ENCODE data around the gene BTBD2.
A peak's percentile ranks its signal among the peaks of the same experiment; 100 is the strongest.

Gene BTBD2

GRCh38 chr19:2050991-2051772, 35.7 kb upstream of the BTBD2 start, which contains the start of gene MKNK2:
Gene MKNK2 (minus strand): TSS chr19:2051244. CDS start chr19:2050851, 393 bp downstream.
- peak; percentile 92 for DNase-seq (ENCODE audit: low read depth)

DNA sequence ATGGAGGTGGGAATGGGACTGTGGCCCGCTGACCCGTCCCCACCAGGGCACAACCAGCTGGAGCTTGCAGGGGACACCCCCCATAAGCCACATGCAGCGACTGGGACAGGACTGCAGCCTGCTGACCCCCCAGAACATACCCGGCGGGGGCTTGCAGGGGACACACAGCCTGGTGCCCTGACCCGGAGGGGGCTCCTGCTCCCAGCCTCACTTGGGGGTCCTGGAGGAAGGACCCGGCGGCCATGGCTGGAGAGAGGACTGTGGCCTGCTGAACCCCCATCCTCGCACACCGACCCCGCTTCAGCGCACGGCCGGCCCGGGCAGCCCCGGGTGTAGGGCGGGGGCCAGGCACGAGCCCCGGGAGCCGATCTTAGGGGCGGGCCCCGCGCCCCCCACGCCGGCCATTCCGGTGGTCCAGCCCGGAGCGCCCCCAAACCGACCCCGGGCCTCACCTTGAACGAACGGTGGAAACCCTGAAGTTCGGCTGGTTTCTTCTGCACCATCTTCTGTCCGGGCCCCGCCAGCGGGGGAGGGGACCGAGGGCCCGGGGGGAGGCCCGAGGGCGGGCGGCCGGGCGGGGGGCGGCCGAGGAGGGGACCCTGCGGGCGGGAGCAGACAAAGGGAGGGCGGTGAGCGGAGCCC, 35.0 kb upstream of the BTBD2 start:
- DNase-seq (ENCODE audit: low read depth), result no peak

DNA sequence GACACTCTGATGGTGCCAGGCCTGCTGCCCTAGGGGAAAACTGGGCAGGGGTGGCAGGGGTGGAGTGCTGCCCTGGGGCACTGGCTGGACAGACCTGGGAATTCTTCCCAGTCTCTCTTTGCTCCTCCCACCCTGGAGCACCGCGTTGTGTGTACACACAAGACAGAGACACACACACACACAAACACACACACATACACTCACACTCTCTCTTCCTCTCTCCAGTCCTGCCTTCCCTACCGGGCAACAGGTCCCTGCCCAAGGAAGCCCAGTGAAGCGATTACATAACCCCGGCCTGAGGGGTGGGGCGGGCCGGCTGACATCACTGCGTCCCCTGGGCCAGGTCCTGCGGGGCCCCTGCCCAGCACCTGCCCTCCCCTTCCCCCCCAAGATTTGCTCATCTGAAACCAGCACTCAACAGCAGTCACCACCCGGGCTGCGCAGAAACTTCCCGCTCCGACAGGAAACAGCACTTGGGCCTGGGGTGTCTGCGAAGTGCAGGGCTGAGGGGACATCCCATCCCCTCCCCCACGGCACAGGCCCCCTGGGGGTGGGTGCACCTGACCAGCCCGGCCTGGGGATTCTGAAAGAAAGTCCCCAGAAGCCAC, 34.3 kb upstream of the BTBD2 start:
- DNase-seq (ENCODE audit: low read depth), result no peak

- no peak for DNase-seq (ENCODE audit: low read depth)
These were observed 33.6 kb upstream of the BTBD2 start for GRCh38 chr19:2048959-2049740.

- DNase-seq (ENCODE audit: low read depth), result no peak
These were observed 32.8 kb upstream of the BTBD2 start for GRCh38 chr19:2048104-2048958.

DNA sequence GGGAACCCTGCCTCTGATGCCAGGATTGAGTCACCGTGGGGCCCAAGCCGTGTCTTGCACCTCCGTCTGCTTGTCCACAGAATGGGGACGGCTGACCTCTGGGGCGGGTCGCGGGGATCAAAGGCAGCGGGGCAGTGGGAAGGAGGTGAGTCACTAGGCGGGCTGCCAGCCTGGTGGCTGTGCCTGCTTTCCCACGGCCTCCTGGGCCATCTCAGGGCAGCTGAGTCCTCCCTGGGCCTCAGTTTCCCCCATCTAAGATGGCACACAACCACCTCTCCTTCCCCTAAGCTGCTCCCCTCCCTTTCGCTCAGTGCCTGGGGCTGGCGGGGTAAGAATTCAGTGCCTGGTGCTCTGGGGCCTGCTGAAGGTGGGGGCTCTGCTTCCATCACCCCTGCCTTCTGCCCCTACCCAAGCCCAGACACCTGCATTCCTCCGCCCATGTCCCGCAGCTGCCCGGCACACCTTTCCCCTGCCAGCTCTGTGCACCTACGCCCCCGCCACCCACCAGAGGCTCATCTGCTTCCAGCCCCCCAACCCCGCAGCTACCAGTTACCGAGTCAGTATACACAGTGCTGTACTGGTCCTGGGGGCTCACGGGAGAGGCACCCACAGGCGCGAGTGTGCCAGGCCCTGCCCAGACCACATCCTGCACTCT, 32.1 kb upstream of the BTBD2 start:
- DNase-seq (ENCODE audit: low read depth), result no peak

GRCh38 chr19:2047076-2047448, 31.5 kb upstream of the BTBD2 start:
- no peak for DNase-seq (ENCODE audit: low read depth)

DNA sequence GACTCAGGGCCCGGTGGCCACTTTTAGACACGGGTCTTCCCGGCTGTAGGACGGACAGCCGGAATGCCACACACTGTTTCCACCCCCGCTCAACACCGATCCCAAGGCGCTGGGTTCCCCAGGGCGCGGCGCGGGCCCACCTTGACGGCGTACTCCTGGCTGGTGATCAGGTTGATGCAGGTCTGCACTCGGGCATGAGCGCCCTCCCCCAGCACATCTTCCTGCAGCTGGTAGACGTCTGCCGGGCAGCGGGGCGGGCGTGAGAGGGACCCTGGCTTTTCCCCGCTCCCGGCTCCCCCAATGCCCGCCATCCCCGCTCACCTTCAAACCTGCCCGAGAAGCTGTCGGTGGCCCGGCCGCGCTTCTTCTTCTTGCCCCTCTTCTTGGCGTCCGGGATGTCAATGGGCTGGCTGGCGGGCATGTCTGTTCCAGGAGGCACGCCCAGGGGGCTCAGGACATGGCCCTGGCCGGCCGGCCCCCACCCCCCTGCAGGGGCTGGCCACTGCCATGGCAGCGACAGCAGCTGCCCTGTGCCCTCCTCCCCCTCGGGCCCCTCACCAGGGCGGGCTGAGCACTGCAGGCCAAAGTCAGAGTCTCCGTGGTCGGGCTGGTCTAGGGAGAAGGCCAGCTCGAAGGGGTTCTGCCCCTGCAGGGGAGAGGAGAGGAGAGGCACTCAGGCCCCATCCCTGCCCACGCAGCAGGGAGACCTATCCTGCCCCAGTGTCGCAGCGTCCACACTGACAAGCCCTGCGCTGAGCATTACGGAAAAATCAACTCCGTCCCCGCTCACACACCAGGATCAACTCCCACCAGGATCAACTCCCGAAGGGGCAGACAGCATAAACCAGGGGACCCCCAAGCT, 30.8 kb upstream of the BTBD2 start:
- DNase-seq (ENCODE audit: low read depth), result no peak

DNA sequence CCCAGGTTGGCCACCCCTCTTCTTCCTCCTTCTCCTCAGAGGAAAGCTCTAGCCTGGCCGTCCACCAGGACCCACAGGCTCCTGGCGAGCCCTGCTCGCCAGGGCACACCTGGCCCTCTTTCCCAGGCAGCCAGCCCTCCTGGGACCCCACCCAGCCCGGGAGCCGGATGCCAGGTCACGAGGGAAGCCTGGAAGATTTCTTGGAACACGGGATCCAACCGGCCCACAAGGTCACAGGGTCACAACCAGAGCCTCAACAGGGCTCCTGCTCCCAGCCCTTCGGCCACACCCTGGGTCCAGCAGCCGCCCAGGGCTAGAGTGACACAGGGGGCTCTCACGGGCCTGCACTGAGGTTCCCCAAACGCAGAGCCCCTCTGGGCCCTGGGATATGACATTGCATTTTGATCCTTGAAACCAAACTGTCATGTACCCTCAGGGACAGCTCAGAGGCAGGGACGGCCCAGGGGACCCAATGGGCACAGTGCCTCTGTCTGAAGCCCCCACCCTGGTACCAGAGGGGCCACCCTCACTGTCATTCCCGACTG, 30.1 kb upstream of the BTBD2 start:
- DNase-seq (ENCODE audit: low read depth), result no peak

- DNase-seq (ENCODE audit: low read depth), result no peak
These were observed 29.4 kb upstream of the BTBD2 start for GRCh38 chr19:2044709-2045500.

DNA sequence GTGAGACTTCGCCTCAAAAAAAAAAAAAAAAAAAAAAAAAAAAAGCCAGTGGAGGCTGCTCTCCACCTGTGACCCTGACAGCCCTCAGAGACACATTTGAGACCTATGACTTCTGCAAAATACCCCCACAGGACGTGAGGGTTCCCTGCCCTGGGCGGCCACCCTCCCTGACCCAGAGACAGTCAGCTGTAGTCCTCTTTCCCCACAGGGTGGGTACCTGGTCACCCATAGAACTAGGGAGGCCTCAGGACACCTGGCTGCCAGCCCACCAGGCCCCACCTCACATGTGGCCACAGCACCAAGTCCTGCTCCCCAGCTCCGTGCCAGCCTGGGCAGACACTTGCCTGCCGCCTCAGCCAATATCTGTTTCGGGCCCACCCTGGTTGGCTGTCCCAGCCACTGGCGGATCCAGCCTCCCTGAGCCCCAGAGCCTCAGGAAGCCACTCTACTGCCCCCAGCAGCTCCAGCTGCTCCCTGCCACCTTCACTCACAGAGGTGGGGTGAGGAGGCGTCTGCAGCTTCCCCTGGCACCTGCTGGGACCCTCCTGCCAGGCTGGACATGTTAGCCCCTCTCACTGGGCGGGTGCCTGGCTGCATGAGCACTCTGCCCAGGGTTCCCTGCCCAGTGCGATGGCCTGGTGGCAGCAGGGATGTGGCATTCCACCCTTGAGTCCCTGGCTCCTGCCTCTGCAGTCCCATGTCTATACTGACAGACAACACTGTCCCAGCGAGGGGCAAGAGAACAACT, 28.6 kb upstream of the BTBD2 start:
- DNase-seq (ENCODE audit: low read depth), result no peak

- no peak for DNase-seq (ENCODE audit: low read depth)
These were observed 27.7 kb upstream of the BTBD2 start for GRCh38 chr19:2043251-2043641.

GRCh38 chr19:2042485-2043250, 27.2 kb upstream of the BTBD2 start:
- no peak for DNase-seq (ENCODE audit: low read depth)

GRCh38 chr19:2041683-2042484, 26.4 kb upstream of the BTBD2 start:
- peak; percentile 98 for DNase-seq (ENCODE audit: low read depth)

- no peak for DNase-seq (ENCODE audit: low read depth)
These were observed 25.8 kb upstream of the BTBD2 start for GRCh38 chr19:2041433-2041682.

DNA sequence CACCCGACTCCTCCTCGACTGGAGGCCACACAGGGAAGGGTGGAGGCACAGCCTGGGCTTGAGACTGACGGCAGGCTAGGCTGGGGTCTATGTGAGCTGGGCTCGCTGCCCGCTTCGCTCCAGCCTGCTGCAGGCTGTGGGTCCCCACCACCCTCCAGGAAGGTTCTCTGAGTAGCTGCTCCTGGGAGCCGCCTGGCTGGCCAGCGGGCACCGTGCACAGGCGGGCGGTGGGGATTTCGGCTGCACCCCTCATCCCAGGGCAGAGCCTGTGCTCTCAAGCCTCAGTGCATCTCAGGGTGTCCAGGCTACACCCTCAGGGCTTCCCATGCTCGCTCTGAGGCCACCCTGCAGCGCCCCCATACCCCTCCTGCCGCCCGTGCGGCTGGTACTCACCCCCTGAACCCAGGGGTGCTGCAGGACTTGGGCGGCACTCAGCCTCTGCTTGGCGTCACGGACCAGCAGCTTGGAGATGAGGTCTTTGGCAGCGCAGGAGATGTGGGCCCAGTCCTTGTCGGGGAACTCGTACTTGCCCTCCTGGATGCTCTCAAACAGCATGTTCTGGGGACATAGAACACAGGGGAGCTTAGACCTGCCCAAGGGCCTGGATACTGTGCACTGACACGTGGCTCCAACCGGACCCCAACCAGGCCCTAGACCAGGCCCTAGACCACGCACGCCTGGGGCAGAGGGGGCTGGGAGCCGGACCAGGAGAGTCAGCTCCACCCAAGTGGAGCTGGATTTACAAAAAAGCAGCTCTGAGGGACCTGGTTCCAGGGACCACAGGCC, 25.3 kb upstream of the BTBD2 start:
- DNase-seq (ENCODE audit: low read depth), result no peak

All from stimulated activated CD8-positive, alpha-beta memory T cell treated with anti-CD3 and anti-CD28 coated beads, Interleukin-15, amount 100 ng/mL, for 1 hour (primary cell).